T-helper 9 cell (primary cell): Measurements from ENCODE around the gene ARID1A.
A peak's percentile ranks its signal among the peaks of the same experiment; 100 is the strongest.
"Not testable (repeated sequence)": the region's sequence is repeated elsewhere in the genome, so short reads cannot be mapped to it uniquely, and the experiment has no call there.

Source experiments
- DNase-seq: peaks from one replicate; pipeline ENCODE4 v3.0.0-alpha.2; 2020
- total RNA-seq, 2 donors: gene quantifications; one replicate each; lab custom pipeline; 2026; lab: John Stamatoyannopoulos, UW

The ARID1A gene
- total RNA-seq, result 128 to 130 reads per million in 2 donors

GRCh38 chr1:26695356-26696118 is at the start of gene ARID1A:
TSS of gene ARID1A (plus strand) at chr1:26696015. CDS start at chr1:26696404, 389 bp downstream.
- DNase-seq, result peak; percentile 92

- no peak for DNase-seq
Measured at GRCh38 chr1:26664802-26665201, 31.0 kb upstream of the ARID1A start.

- no peak for DNase-seq
Measured at GRCh38 chr1:26666855-26667254, 29.0 kb upstream of the ARID1A start.

- DNase-seq, result not testable (repeated sequence)
Measured at GRCh38 chr1:26668106-26668786, 27.6 kb upstream of the ARID1A start.

GRCh38 chr1:26677306-26678115 is 18.3 kb upstream of the ARID1A start:
- DNase-seq, result peak; percentile 34

- no peak for DNase-seq
Measured at GRCh38 chr1:26684763-26685508, 10.9 kb upstream of the ARID1A start.

- DNase-seq, result no peak
Measured at GRCh38 chr1:26686795-26687194, 9.0 kb upstream of the ARID1A start.

GRCh38 chr1:26689504-26689903 is 6.3 kb upstream of the ARID1A start:
- no peak for DNase-seq

- DNase-seq, result no peak
Measured at GRCh38 chr1:26690157-26690556, 5.7 kb upstream of the ARID1A start.

- no peak for DNase-seq
Measured at GRCh38 chr1:26690576-26691031, 5.2 kb upstream of the ARID1A start.

- DNase-seq, result peak; percentile 72
Measured at GRCh38 chr1:26692211-26692792, 3.5 kb upstream of the ARID1A start.

- DNase-seq, result peak; percentile 87
Measured at GRCh38 chr1:26692793-26693490, 2.9 kb upstream of the ARID1A start.

- DNase-seq, result no peak
Measured at GRCh38 chr1:26693599-26694572, 1.9 kb upstream of the ARID1A start.

GRCh38 chr1:26694638-26695355 is 1.0 kb upstream of the ARID1A start:
- no peak for DNase-seq

- peak; percentile 27 for DNase-seq
Measured at GRCh38 chr1:26696119-26696653, 371 bp downstream of the ARID1A start.

GRCh38 chr1:26696654-26697430 is 1.0 kb downstream of the ARID1A start:
- peak; percentile 63 for DNase-seq

GRCh38 chr1:26697431-26697977 is 1.7 kb downstream of the ARID1A start:
- peak; percentile 10 for DNase-seq
